GM12874 (cell line): ENCODE measurements around the gene ZNRF3.

Experiments
- TF ChIP-seq, protein P1 (sequence below): IDR thresholded peaks from 2 replicates; pipeline ENCODE4 v1.5.1; 2011; ENCODE audit warnings: low read depth, mild to moderate bottlenecking, control low read depth, low read length, moderate library complexity; ENCODE audit not compliant: insufficient read depth

Gene ZNRF3

DNA sequence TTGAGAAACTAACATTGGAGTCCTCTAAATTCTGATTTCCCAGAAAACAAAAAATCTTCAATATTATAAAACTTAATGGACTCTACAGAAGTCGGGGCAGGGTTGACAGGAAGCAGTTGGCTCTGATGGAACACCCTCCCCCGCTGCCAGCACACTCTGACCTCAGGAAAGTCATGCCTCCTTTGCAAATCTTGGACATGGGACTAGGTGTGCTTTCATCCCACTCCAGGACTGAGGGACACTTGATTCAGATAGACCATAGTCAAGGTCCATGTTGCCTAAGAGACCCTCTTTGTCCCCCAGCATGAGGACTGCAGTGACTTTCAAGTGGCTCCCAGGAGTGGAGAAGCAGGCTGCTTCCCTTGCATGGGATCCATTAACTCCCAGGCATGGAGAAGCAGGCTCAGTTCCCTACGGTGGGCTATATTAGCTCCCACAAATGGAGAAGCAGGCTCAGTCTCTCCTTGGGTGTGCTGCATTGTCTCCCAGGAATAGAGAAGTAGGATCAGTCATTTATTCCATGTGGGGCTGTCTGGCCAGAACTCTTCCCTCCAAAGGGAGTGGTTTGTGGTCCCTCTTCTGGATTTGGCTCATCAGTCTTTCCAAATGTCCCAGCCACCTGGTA lies 139.9 kb downstream of the ZNRF3 start:
- TF ChIP-seq, protein P1, sequence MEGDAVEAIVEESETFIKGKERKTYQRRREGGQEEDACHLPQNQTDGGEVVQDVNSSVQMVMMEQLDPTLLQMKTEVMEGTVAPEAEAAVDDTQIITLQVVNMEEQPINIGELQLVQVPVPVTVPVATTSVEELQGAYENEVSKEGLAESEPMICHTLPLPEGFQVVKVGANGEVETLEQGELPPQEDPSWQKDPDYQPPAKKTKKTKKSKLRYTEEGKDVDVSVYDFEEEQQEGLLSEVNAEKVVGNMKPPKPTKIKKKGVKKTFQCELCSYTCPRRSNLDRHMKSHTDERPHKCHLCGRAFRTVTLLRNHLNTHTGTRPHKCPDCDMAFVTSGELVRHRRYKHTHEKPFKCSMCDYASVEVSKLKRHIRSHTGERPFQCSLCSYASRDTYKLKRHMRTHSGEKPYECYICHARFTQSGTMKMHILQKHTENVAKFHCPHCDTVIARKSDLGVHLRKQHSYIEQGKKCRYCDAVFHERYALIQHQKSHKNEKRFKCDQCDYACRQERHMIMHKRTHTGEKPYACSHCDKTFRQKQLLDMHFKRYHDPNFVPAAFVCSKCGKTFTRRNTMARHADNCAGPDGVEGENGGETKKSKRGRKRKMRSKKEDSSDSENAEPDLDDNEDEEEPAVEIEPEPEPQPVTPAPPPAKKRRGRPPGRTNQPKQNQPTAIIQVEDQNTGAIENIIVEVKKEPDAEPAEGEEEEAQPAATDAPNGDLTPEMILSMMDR: no peak

DNA sequence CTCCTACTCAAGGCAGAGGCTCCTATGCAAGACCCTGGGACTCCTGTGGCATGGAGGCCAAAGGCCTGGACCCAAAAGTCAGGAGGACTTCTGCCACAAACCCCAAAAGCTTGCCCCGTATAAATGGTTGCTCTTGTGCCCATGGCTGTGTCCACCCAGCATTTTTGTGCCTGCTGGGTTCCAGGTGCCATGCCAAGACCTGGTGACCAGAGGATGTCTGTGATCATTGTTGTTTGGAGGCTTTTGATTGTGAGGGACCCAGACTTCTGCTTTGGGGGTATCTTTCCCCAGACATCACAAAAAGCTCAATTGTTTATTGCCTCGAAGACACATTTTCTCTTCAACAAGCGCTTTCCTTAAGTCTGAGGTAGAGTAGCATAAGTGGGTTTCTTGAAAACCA lies 143.2 kb downstream of the ZNRF3 start:
- TF ChIP-seq, protein P1: no peak

DNA sequence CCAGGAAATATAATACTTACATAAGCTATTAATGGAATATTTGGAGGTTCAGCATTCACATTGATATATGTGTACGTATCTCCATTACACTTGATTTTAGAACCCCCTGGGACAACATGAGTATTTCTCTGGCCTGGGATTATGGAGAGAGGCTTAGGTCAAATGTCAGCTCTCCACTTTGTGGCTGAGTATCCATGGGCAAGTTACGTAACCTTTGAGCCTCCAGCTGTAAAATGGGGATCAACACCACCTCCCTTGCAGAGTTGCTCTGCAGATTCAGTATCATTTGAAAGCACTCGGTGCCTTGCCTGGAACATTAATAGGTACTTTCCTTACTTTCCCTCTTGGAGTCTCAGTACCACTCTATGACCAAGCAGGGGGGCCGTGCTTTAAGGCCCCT lies 145.1 kb downstream of the ZNRF3 start:
- TF ChIP-seq, protein P1: no peak

DNA sequence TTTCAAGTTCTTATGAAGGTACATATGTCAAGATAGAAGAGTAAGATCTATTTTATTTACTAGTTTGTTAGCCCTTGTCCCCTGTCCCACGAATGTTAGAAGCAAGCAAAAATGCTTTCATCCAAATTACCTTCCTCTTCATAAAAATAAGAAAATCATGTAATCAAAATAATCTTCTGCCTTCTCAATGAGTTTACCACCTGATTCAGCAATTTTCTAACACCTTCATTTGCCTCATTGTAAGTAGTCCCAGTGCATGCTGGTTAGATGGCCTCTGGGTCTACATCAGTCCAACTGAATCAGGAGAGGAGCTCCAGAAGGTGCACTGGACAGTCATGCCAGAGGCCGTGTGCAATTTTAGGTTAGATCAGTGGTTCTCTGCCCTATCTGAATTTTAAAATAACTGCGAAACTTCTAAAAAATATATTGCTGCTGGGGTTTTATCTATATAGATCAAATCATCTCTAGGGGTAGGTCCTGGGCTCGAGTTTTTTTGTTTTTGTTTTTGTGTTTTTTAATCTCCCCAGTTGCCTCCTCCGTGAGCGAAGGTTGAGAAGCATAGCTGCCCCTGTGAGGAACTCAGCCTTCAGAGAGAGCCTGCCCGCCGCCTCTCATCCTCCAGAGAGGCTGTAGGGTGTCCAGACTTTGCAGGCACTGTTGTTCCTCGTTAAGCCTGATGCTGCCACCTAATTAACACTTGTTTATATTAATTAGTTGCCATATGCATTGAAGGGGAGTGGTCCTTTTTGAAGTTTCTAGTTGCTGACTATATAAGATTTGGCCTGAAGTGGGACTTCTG lies 146.0 kb downstream of the ZNRF3 start:
- TF ChIP-seq, protein P1: no peak

DNA sequence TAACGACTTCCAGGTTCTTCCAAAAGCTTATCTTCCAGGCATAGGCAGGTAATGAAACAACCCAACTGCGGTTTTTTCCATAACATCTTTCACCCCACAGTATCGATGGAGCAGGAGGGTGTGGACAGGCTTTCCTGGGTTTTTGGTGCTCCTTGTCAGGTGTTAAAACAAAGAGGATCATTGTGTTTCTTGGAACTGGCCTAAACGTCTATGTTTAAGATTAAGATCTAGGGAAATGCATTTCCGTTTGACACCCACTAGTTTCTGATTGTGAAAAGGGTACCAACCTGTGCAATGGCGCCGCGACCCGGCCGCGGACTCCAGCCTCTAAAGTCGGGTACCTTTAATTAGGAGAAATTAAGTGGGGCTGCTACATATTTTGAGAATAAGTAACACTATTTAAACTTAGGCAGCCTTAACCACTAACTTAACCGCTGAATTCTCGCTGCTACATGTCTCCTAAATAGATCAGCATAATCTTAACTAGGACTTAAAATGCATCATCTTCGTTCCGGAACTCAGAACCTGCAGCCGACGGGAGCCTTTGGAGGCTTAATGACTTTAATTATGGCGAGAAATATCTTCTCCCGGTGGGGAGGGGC lies 146.7 kb downstream of the ZNRF3 start:
- TF ChIP-seq, protein P1: peak; percentile 27

DNA sequence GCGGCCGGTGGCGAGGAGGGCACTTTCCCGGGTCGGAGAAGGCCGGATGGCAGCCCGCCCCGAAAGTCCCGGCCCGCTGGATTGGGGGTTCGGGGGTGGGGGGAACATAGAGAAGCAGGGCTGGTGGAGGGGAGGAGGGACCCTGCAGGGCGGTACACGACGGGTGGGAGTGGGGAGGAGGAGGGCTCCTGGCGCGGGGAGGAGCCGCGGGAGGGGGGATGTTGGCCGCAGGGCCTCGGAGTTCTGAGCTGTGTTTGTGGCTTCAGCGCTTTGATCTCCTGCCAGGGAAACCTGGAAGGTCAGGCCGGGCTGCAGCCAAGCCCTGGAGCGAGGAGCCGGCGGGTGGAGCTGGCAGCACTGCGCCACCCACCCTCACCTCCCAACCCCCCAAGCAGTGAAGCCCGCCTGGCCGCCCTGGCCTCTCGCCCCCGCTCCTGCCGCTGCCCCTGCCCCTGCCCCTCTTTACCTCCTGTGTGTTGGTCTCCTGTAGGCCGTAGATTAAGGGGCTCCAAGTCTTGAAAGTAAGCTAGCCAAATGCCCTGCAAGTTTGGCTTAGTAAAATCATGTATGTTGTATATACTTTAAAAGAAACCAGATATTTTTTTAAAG lies 147.3 kb downstream of the ZNRF3 start:
- TF ChIP-seq, protein P1: no peak

DNA sequence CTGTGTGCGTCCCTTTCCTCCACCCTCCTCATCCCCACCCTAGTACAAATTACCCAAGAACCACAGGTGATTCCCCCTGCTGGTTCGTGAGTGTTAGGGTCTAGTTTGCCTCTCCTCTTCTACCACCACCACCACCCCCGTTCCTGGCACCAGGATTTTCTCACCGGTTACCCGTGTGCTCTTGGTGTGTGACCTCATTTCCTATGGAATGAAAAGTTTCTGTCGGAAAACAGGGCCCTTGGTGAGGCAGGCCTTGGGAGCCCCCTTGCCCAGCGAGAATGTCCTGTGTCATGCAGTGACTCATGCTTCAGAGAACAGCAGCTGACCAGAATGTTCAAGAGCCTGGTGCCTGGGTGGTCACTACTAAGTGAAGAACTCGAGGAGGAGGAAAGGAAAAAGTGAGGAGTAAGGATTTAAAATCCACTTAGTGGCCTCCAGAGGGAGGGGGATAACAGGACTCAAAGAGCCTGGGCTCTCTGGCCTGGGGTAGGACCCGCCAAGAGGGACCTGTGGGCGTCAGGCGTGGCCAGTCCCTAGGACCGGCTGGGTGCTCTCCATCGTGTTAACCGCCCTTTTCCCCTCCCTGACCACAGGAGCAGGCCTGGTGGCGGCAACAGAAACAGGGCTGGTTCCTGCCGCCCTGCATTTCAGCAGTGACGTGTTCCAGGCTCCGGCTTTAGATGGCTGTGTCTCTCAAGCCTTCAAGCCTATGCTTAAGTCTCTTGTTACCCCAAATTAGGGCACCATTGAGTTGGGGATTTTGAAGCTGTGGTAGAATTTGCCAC lies 148.0 kb downstream of the ZNRF3 start:
- TF ChIP-seq, protein P1: peak; percentile 22; the same call in 1 of the 2 replicates
